PC-3 (cell line): Measurements from ENCODE around the gene BARX1. TPM values are rescaled to one million over a fixed set of nuclear protein-coding genes. Genes with fewer than 3 reads are reported as not detected.
"Not testable (repeated sequence)": the region's sequence is repeated elsewhere in the genome, so short reads cannot be mapped to it uniquely, and the experiment has no call there.

Experiments used
- ATAC-seq: fragments of 200-7000 bp; cut with Tn5 transposase; 2 replicates; pipeline ENCODE4 v1.9.1; 2020; ENCODE audit warnings: mild to moderate bottlenecking, moderate library complexity
- BruUV-seq: library from RNA; stranded (reverse); fragments of 400-500 nt; replicated peaks from 2 replicates; lab custom pipeline; 2021; lab: Mats Ljungman, UMichigan
- CTCF ChIA-PET: fragments of 300-600 bp; sonication (Branson Sonifier 250); formaldehyde crosslinking; loops from one replicate; lab custom pipeline; 2022; ENCODE audit warnings: antibody characterized with exemption; lab: Charles Lee
- POLR2A ChIA-PET: fragments of 300-600 bp; sonication (Branson Sonifier 250); formaldehyde crosslinking; loops from one replicate; lab custom pipeline; 2022; ENCODE audit warnings: antibody characterized with exemption; ENCODE audit not compliant: unreplicated experiment; lab: Charles Lee
- DNase-seq: peaks from one replicate; pipeline ENCODE4 v3.0.0-alpha.2; 2015
- H2AFZ ChIP-seq: fragments of 300-600 bp; sonication (generic); 2 replicates; pipeline ENCODE4 v1.6.0; 2016; ENCODE audit warnings: antibody characterized with exemption, low read length
- H3F3A ChIP-seq: fragments of 300-600 bp; sonication (generic); one replicate; pipeline ENCODE4 v1.6.0; 2017; ENCODE audit warnings: antibody characterized with exemption, low read length, control low read depth, mild to moderate bottlenecking; ENCODE audit not compliant: unreplicated experiment
- H3K27ac ChIP-seq: fragments of 300-600 bp; sonication (generic); 2 replicates; pipeline ENCODE4 v1.5.1; 2016; ENCODE audit warnings: mild to moderate bottlenecking, low read length
- H3K27me3 ChIP-seq: fragments of 300-600 bp; sonication (generic); 2 replicates; pipeline ENCODE4 v1.6.1; 2016; ENCODE audit warnings: low read length, mixed read lengths
- H3K36me3 ChIP-seq: fragments of 300-600 bp; sonication (generic); 2 replicates; pipeline ENCODE4 v1.6.1; 2016; ENCODE audit warnings: low read depth, mixed run types, low read length, mixed read lengths
- H3K4me1 ChIP-seq: fragments of 300-600 bp; sonication (generic); 2 replicates; pipeline ENCODE4 v1.5.1; 2016; ENCODE audit warnings: low read length; ENCODE audit not compliant: insufficient read depth
- H3K4me2 ChIP-seq: fragments of 300-600 bp; sonication (generic); 2 replicates; pipeline ENCODE4 v1.6.0; 2016; ENCODE audit warnings: low read length
- H3K4me3 ChIP-seq: fragments of 300-600 bp; sonication (generic); 2 replicates; pipeline ENCODE4 v1.5.1; 2016; ENCODE audit warnings: mild to moderate bottlenecking, low read length, mixed read lengths
- H3K79me2 ChIP-seq: fragments of 300-600 bp; sonication (generic); 2 replicates; pipeline ENCODE4 v1.6.1; 2017; ENCODE audit warnings: low read length, mixed read lengths
- H3K9ac ChIP-seq: fragments of 300-600 bp; sonication (generic); 2 replicates; pipeline ENCODE4 v1.6.0; 2016; ENCODE audit warnings: mild to moderate bottlenecking, low read length
- H3K9me2 ChIP-seq: fragments of 300-600 bp; sonication (generic); replicated peaks from 2 replicates; pipeline ENCODE4 v1.6.1; 2016; ENCODE audit warnings: mixed run types, low read length, mixed read lengths
- H3K9me3 ChIP-seq: fragments of 300-600 bp; sonication (generic); 2 replicates; pipeline ENCODE4 v1.6.1; 2016; ENCODE audit warnings: low read length, mixed read lengths
- H4K20me1 ChIP-seq: fragments of 300-600 bp; sonication (generic); 2 replicates; pipeline ENCODE4 v1.6.1; 2016; ENCODE audit warnings: low read length, mixed read lengths
- CTCF ChIP-seq: fragments of 300-600 bp; sonication (generic); conservative IDR thresholded peaks from 2 replicates; pipeline ENCODE4 v1.5.1; 2017; ENCODE audit warnings: antibody characterized with exemption, low read depth, mild to moderate bottlenecking, low read length
- EZH2 ChIP-seq: fragments of 300-600 bp; sonication (generic); IDR thresholded peaks from one replicate; pipeline ENCODE4 v1.6.1; 2017; ENCODE audit warnings: antibody characterized with exemption, mild to moderate bottlenecking, low read length; ENCODE audit not compliant: unreplicated experiment
- EZH2phosphoT487 ChIP-seq: fragments of 300-600 bp; sonication (generic); IDR thresholded peaks from 2 replicates; pipeline ENCODE4 v1.6.1; 2018; ENCODE audit warnings: mild to moderate bottlenecking, antibody characterized with exemption, low read length, borderline replicate concordance
- intact Hi-C: fragments of 100-400 bp; cut with micrococcal nuclease; formaldehyde crosslinking; loops from 2 replicates; pipeline ENCODE4 v1.9.0; 2023
- total RNA-seq: library from RNA; depleted of rRNA; stranded (reverse); fragments of >200 nt; gene quantifications from 2 replicates; pipeline ENCODE4 v1.2.3, GENCODE V29; 2014

Gene BARX1
- total RNA-seq, 1 experiment from 2014 or later = not detected

- Histone ChIP-seq H3K9me2 (no peaks in the 10 kb centered on the region), H3K9ac (no peak overlapping the region), H3K9me3 (no peaks in the 10 kb centered on the region), H3K79me2 (no peaks in the 10 kb centered on the region), H3K36me3 (no peaks in the 10 kb centered on the region), H3K4me2 (no peak overlapping the region), H3K27ac (no peak overlapping the region), H3K27me3 (no peaks in the 10 kb centered on the region), H3F3A (no peaks in the 10 kb centered on the region), H4K20me1 (no peaks in the 10 kb centered on the region), H3K4me1 (no peaks in the 10 kb centered on the region), H3K4me3 (no peak overlapping the region), H2AFZ (no peak overlapping the region)
- no peak for TF ChIP-seq CTCF
- TF ChIP-seq EZH2 = no peak
- TF ChIP-seq EZH2phosphoT487 = no peak
- intact Hi-C loops = no loop called here
- CTCF ChIA-PET = no interaction called here
- ATAC-seq = no peak
- BruUV-seq = no TSS peak
- POLR2A ChIA-PET = no interaction called here
- DNase-seq = no peak
Observed at GRCh38 chr9:93976081-93976480, 20.9 kb upstream of the BARX1 start.

- Histone ChIP-seq H3K27me3 (no peaks in the 10 kb centered on the region), H3K9me3 (no peaks in the 10 kb centered on the region), H3K79me2 (no peaks in the 10 kb centered on the region), H3K27ac (no peak overlapping the region), H3K9me2 (no peaks in the 10 kb centered on the region), H3K9ac (no peak overlapping the region), H3K4me1 (no peaks in the 10 kb centered on the region), H3K4me3 (no peak overlapping the region), H3K36me3 (no peaks in the 10 kb centered on the region), H2AFZ (no peak overlapping the region), H4K20me1 (no peaks in the 10 kb centered on the region), H3K4me2 (no peak overlapping the region), H3F3A (no peaks in the 10 kb centered on the region)
- BruUV-seq = no TSS peak
- intact Hi-C loops = no loop called here
- ATAC-seq (no peak), DNase-seq (no peak)
- ChIA-PET POLR2A (no interaction called here), CTCF (no interaction called here)
- TF ChIP-seq EZH2phosphoT487 = no peak
- no peak for TF ChIP-seq CTCF
- no peak for TF ChIP-seq EZH2
Observed at GRCh38 chr9:93975262-93975661, 20.1 kb upstream of the BARX1 start.

GRCh38 chr9:93974151-93974550, 19.0 kb upstream of the BARX1 start:
- no peak overlapping the region for H3K4me2 ChIP-seq
- H3K9ac ChIP-seq = no peak overlapping the region
- POLR2A ChIA-PET = no interaction called here
- H3K9me3 ChIP-seq = no peaks in the 10 kb centered on the region
- H2AFZ ChIP-seq = no peak overlapping the region
- H3F3A ChIP-seq = no peaks in the 10 kb centered on the region
- intact Hi-C loops = no loop called here
- H3K4me3 ChIP-seq = no peak overlapping the region
- no peaks in the 10 kb centered on the region for H3K9me2 ChIP-seq
- no peaks in the 10 kb centered on the region for H3K36me3 ChIP-seq
- CTCF ChIA-PET = no interaction called here
- H3K27me3 ChIP-seq = no peaks in the 10 kb centered on the region
- no peaks in the 10 kb centered on the region for H3K79me2 ChIP-seq
- H3K4me1 ChIP-seq = no peaks in the 10 kb centered on the region
- no peak overlapping the region for H3K27ac ChIP-seq
- DNase-seq (no peak), ATAC-seq (no peak)
- BruUV-seq = no TSS peak
- TF ChIP-seq EZH2 (no peak), EZH2phosphoT487 (no peak), CTCF (no peak)
- no peaks in the 10 kb centered on the region for H4K20me1 ChIP-seq

GRCh38 chr9:93972655-93973054, 17.5 kb upstream of the BARX1 start:
- H3K4me2 ChIP-seq, H4K20me1 ChIP-seq, BruUV-seq, H3K36me3 ChIP-seq, H3K27ac ChIP-seq, CTCF ChIA-PET, H3K79me2 ChIP-seq, H3K9ac ChIP-seq, ATAC-seq, H3K27me3 ChIP-seq, H3F3A ChIP-seq, H3K9me2 ChIP-seq, H3K4me1 ChIP-seq, intact Hi-C loops, H3K4me3 ChIP-seq, POLR2A ChIA-PET, H3K9me3 ChIP-seq, H2AFZ ChIP-seq, DNase-seq: not testable (repeated sequence)
